Measurements from ENCODE around the gene PUM1.

DNA sequence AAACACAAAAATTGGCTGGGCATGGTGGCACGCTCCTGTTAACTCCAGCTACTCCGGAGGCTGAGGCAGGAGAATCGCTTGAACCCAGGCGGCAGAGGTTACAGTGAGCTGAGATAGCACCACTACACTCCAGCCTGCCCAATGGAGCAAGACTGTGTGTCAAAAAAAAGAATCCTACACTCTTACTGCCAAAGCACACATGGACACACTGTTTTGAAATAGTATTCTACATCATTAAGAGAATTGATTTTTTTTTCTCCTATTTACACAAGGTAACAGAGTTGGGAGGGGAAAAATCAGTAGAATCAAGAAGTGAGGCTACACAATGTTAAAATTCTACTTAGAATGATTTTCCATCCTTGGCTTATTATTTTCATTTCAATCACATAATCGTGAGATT, 114.8 kb downstream of the PUM1 start:
- TF ChIP-seq POLR2A (IDR thresholded peaks at IDR 0.05; ENCODE audit: low read depth) (no peak), EP300 (IDR thresholded peaks at IDR 0.05) (no peak)
- TF ChIP-seq, protein P1, sequence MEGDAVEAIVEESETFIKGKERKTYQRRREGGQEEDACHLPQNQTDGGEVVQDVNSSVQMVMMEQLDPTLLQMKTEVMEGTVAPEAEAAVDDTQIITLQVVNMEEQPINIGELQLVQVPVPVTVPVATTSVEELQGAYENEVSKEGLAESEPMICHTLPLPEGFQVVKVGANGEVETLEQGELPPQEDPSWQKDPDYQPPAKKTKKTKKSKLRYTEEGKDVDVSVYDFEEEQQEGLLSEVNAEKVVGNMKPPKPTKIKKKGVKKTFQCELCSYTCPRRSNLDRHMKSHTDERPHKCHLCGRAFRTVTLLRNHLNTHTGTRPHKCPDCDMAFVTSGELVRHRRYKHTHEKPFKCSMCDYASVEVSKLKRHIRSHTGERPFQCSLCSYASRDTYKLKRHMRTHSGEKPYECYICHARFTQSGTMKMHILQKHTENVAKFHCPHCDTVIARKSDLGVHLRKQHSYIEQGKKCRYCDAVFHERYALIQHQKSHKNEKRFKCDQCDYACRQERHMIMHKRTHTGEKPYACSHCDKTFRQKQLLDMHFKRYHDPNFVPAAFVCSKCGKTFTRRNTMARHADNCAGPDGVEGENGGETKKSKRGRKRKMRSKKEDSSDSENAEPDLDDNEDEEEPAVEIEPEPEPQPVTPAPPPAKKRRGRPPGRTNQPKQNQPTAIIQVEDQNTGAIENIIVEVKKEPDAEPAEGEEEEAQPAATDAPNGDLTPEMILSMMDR (IDR thresholded peaks at IDR 0.05), result no peak

All from esophagus muscularis mucosa (tissue), 4 donors.